IPS-NIHi7 (cell line): ENCODE results near the gene CROCC.
"Not testable (repeated sequence)": the region's sequence is repeated elsewhere in the genome, so short reads cannot be mapped to it uniquely, and the experiment has no call there.

ENCODE experiments used
- DNase-seq: peaks from one replicate; pipeline ENCODE4 v3.0.0; 2012; ENCODE audit warnings: mixed read lengths; ENCODE audit errors: extremely low spot score

CROCC gene

GRCh38 chr1:16936580-16936979 lies 14.8 kb downstream of the CROCC start:
- DNase-seq, result not testable (repeated sequence)

GRCh38 chr1:16938351-16939321 lies 16.9 kb downstream of the CROCC start:
- DNase-seq, result peak; percentile 48

GRCh38 chr1:16939386-16940180 lies 17.9 kb downstream of the CROCC start:
- not testable (repeated sequence) for DNase-seq

GRCh38 chr1:16944038-16944437 lies 22.3 kb downstream of the CROCC start:
- DNase-seq, result no peak

GRCh38 chr1:16945512-16945911 lies 23.8 kb downstream of the CROCC start:
- not testable (repeated sequence) for DNase-seq

- DNase-seq, result not testable (repeated sequence)
Observed at GRCh38 chr1:16946185-16946584, 24.5 kb downstream of the CROCC start.

GRCh38 chr1:16946646-16947045 lies 24.9 kb downstream of the CROCC start:
- no peak for DNase-seq

- DNase-seq, result not testable (repeated sequence)
Observed at GRCh38 chr1:16948282-16948891, 26.7 kb downstream of the CROCC start.

- DNase-seq, result not testable (repeated sequence)
Observed at GRCh38 chr1:16949026-16949425, 27.3 kb downstream of the CROCC start.

- DNase-seq, result not testable (repeated sequence)
Observed at GRCh38 chr1:16952376-16952775, 30.6 kb downstream of the CROCC start.

GRCh38 chr1:16954579-16954978 lies 32.8 kb downstream of the CROCC start:
- DNase-seq, result no peak

GRCh38 chr1:16955186-16955585 lies 33.5 kb downstream of the CROCC start:
- no peak for DNase-seq

- DNase-seq, result no peak
Observed at GRCh38 chr1:16956775-16957174, 35.0 kb downstream of the CROCC start.

- DNase-seq, result no peak
Observed at GRCh38 chr1:16957731-16958130, 36.0 kb downstream of the CROCC start.

- DNase-seq, result no peak
Observed at GRCh38 chr1:16958475-16958874, 36.7 kb downstream of the CROCC start.

GRCh38 chr1:16960560-16961296 lies 39.0 kb downstream of the CROCC start:
- DNase-seq, result peak; percentile 78

GRCh38 chr1:16961297-16962133 lies 39.8 kb downstream of the CROCC start:
- no peak for DNase-seq

- not testable (repeated sequence) for DNase-seq
Observed at GRCh38 chr1:16964169-16964568, 42.4 kb downstream of the CROCC start.

- no peak for DNase-seq
Observed at GRCh38 chr1:16965486-16966067, 43.8 kb downstream of the CROCC start.

GRCh38 chr1:16966282-16966681 lies 44.6 kb downstream of the CROCC start:
- no peak for DNase-seq
